Activated CD8-positive, alpha-beta memory T cell treated with anti-CD3 and anti-CD28 coated beads, Interleukin-2, amount 50 U/mL, for 4 hours (primary cell): ENCODE results near the gene SCML2.
"Not testable (repeated sequence)": the region's sequence is repeated elsewhere in the genome, so short reads cannot be mapped to it uniquely, and the experiment has no call there.

Experiments used
- DNase-seq: peaks from one replicate; pipeline ENCODE4 v3.0.0-alpha.2; 2020

The SCML2 gene

DNA sequence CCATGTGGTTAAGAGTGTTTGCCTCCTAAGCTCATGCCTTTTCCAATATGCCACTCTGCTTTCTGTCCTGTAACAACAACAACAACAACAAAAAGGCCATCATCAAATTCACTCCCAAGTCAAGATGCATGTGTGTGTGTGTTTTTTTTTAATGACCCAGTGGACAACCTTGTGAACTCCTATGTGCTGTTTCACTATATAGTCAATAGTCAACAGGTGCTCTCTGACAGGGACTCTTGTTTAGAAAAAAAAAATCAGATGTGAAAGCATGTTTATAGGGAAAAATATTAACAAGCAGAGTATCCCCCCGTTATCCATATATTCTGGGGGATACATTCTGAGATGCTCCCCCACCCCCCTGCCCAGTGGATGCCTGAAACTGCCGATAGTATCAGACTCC, 83.2 kb downstream of the SCML2 start:
- DNase-seq, result no peak

DNA sequence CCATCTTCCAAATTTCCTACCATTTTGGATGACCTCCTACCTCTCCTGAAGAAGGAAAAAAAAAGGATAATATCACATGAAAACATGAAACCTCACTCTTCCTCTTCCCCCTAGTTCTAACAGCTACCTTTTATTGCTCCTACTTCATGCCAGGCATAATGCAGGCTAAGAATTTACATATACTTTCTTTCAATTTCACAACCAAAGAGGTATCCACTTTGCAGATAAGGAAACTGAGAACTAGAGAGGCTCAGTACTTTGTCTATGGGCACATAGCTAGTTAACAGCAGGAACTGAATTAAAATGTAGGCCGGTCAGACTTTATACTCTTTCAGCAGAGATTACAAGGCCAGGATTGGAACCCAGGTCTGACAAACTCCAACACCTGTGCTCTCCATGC, 99.4 kb downstream of the SCML2 start:
- DNase-seq, result no peak

DNA sequence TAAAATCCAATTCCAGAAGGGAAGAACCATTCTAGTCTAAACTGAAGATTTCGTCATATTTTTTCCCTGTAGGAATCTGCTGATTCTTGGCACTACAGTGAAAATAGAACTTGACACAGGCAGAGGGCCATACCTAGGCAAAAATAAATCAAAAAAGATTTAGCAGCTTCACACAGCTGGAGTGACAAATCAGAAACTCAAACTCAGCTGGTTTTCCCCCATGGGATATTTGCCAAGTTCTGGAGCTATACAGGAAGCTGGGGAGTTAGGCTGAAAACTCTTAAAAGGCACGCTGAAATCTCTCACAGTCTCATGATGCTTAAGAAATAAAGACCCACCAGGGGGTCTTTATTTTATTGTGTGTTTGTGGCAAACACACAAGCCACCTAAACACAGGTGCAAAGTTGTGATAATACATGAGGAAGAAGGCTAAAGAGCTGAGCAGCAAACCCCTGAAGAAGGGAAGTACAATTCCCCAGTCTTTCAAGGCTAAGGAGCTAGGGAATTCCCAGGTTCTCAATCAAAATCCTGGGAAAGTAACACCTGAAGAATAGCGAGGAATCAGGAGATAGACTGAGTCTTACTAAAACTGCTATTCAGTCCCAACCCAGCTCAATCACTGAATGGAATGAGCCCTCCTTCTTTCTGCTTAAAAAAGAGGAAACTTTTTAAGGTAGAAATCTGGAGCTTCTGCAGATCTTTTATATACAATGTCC, 101.7 kb downstream of the SCML2 start:
- no peak for DNase-seq

DNA sequence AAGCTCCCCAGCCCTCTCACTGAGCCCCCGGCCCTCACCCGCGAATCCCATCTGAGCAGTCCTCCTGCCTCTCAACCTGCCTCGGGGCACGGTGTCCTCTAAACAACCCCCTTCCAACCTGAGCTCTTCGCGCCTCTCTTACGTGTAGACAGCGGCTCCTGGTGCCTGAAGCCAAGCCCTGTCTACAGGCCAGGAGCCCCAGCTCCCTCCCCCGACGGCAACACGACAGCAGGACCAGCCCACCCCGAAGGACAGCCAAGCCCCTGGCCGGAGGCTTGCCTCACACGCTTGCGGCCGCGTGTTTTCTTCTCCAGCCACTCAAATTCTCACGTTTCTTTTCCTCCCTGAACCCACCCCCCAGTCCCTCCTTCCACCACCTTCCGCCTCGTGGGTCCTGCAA, 124.8 kb downstream of the SCML2 start:
- not testable (repeated sequence) for DNase-seq

DNA sequence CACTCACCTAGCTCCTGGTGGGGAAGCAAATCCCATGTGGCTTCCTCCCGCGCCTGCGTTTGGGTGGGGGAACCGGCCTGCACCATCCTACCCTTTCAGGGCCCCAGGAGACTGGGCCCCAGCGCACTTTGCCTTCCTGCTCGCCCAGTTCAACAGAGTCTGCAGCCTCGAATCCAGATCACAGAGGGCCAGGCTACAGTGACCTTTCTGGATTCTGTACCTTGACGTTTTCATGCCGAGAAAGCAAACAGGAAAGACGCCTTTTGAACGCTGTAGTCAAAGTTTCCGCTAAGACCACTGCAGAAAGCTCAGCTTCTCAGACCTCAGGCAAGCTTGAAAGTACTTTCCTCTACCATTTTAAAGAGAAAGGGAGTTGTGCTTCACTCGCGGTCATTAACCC, 126.4 kb downstream of the SCML2 start:
- DNase-seq, result no peak

DNA sequence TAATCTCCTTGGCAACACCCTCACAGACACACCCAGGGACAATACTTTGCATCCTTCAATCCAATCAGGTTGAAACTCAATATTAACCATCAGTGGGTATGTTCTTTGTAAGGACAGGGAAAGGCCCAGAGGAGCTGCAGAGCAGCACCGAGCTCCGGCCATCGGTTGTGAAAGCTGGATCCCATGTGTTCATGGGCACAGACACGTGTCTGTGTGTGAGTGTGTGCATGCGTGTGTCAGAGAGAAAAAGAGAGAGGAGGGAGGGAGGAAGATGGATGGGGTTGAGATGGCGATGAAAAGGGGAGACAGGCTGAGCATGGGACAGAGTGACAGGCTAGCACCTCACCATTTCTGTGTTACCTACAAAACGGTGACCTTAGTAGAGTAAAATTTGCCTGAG, 127.0 kb downstream of the SCML2 start:
- DNase-seq, result no peak

DNA sequence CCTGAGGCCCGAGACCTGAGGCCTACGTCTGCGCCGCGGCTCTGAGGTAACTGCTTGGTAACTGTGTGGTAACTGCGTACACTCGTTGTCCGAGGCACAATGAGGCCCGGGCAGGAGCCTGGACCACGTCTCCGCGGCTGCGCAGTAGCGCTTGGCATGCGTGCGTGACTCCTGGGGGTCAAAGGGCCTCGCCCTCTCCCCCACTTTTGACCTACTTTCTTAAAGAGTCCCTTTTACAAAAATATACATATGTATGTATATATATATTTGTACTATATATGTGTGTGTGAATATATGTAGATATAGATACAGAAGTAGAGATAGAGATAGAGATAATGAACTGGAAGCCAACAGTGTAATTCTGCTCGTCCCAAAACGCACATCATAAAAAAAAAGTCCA, 133.7 kb downstream of the SCML2 start, which contains the start of gene BEND2:
BEND2 (minus strand) TSS at position 101 of the 400 bp plus-strand sequence. CDS start 136 bp downstream, outside the sequence.
- no peak for DNase-seq

DNA sequence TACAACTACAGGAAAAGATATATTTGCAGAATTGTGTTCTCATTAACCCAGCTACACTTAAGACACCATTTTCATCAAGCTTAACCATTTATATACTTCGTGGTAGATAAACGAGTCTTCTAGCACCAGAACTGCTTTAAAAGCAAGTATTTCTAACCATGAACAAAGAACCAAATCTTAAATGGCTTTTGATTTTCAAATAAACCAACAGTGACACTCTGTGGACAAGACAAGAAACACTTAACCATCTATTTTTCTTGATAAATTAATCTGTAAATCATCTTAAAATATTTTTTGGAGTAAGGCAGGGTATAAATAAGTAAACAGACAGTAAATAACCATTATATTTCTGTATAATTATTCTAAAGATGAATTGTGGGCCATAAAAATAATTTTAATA, 144.0 kb downstream of the SCML2 start:
- no peak for DNase-seq

DNA sequence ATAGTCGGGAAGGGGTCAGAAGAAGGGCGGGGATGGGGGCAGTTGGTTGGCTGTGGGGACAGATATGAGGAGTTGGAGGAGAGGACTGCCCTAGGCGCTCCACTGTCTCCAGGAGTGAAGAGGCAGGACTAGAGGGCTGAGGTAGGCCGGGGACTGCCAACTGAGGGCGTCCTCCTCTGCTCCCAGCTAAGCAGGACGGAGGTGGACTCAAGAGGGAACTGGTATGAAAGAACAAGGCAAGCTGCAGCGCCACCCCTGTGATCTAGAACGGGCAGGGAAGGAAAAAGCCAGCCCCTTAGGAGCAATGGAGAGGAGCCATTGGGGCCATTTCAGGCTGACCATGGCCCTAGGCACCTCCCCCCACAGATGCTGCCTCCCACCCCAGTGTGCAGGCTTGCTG, 147.8 kb downstream of the SCML2 start:
- DNase-seq, result no peak

DNA sequence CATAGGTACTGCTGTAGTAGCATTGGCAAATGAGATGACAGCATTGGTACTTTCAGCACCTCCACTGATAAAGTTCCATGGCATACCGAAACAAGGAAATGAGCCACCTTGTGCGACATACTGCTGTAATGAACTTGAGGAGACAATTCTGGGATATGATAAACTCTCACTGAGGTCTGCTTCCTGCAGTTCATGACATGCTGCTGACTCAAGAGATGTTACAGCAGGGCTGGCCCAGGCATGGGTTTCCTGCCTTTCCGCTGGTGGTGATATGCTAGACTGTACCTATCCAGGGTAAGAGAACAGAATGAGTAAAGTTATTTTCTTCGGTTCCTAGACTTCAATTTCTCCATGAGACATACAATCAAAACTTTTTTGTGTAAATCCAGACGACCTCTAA, 150.9 kb downstream of the SCML2 start:
- no peak for DNase-seq

DNA sequence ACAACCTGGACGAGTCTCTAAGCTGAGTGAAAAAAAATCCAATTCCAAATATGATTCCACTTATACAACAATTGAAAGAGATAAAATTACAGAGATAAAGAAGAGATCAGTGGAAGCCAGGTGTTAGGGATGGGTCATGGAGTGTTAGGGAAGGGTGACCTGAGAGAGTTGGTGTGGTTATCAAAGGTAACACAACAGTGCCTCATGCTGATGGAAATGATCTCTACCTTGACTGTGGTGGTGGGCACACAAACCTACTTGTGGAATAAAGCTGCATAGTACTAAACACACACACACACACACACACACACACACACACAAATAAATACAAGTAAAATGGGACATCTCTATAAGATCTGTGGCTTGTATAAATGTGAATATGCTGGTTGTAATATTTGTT, 159.8 kb downstream of the SCML2 start:
- DNase-seq, result no peak
